GDM1 (cell line): ENCODE results near the gene ZNF74.

ENCODE experiments used
- DNase-seq: peaks from one replicate; lab custom pipeline; 2025; lab: John Stamatoyannopoulos, UW

The ZNF74 gene

GRCh38 chr22:20420157-20420842 lies 26.3 kb downstream of the ZNF74 start:
- no peak for DNase-seq

DNA sequence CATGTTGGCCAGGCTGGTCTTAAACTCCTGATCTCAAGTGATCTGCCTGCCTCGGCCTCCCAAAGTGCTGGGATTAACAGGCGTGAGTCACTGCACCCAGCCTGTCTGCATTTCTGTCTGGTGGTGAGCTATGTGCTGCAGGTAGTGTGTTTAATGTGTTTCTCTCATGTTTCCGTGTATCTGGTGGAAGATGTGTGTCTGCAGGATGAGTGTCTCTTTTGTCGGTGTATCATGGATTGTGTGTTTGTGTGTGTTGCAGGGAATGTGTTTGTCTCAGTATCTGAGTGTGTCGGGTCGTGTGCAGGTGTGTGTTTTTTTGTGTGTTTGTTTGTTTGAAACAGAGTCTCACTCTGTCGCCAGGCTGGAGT lies 27.5 kb downstream of the ZNF74 start:
- no peak for DNase-seq

GRCh38 chr22:20422271-20423007 lies 28.5 kb downstream of the ZNF74 start:
- DNase-seq, result peak; percentile 79

- no peak for DNase-seq
Observed at GRCh38 chr22:20423008-20423905, 29.3 kb downstream of the ZNF74 start.

DNA sequence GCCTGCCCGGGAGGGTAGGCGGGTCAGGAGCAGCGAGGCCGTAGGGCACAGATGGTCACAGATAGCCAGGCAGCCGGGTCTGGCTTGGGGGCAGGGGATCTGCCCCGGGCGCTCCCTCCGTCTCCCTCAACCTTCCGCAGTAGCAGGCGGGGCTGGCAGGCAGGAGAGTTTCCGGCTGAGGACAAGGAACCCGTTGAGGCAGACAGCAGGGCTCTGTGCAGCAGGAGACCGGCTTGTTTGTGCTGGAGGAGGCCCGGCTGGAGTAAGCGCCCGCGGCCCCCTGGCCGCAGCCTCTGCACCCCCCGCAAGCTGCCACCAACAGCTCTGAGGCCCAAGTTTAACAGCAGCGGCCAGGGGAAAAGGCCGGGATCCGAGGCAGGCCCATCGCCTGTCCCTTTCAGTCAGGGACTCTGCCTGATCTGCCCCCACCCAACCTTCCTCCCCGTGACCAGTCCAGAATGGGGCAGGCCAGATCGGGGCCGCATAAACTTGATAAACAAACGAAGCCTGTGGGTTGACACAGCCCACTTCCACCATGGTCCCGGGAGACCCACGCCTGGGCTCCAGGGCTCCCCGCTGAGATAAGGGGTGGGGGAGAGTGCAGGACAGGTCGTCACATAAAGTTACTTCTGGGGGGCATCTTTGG lies 30.1 kb downstream of the ZNF74 start:
- DNase-seq, result no peak

GRCh38 chr22:20424568-20424931 lies 30.6 kb downstream of the ZNF74 start:
- no peak for DNase-seq

- DNase-seq, result no peak
Observed at GRCh38 chr22:20424932-20425565, 31.1 kb downstream of the ZNF74 start.

- no peak for DNase-seq
Observed at GRCh38 chr22:20425566-20426258, 31.8 kb downstream of the ZNF74 start.

GRCh38 chr22:20426259-20426615 lies 32.3 kb downstream of the ZNF74 start:
- no peak for DNase-seq

DNA sequence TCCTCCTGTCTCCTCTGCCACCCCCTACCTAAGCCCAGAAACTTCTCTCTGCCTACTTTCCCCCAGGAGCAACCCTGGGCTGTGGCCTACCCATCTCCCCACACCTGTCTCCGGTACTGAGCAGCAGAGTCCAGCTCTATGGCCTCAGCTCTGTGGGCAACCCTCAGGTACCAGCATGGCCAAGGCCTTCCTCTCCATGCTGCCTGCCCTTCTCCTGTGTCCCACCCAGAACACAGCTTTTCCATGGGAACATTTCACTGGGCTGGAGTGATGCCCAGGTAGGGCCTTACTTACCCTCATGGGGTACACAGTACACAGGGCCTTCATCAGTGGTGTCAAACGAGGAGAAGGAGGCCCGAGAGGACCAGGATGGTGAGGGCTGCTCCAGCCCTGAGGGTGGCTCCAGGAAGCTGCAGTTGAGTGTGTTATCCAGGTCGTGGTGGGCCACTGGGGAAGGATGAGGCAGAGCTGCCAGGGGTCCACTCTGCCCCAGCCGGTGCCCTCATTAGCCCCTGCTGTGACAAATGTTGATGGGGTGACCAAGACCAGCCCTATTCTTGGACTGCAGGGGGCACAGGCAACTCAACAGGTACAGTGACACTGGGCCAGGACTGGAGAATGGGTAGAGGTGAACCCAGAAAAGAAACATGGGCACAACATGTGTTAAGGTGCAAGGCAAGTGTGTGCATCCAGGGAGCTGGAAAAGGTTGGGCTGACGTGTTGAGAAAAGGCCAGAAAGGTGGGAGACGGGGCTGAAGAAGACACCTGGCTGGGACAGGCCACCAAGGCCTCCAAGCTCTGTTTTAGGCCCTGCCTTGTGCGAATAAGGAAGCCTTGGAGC lies 33.4 kb downstream of the ZNF74 start:
- no peak for DNase-seq

GRCh38 chr22:20427945-20428417 lies 34.0 kb downstream of the ZNF74 start:
- DNase-seq, result no peak

DNA sequence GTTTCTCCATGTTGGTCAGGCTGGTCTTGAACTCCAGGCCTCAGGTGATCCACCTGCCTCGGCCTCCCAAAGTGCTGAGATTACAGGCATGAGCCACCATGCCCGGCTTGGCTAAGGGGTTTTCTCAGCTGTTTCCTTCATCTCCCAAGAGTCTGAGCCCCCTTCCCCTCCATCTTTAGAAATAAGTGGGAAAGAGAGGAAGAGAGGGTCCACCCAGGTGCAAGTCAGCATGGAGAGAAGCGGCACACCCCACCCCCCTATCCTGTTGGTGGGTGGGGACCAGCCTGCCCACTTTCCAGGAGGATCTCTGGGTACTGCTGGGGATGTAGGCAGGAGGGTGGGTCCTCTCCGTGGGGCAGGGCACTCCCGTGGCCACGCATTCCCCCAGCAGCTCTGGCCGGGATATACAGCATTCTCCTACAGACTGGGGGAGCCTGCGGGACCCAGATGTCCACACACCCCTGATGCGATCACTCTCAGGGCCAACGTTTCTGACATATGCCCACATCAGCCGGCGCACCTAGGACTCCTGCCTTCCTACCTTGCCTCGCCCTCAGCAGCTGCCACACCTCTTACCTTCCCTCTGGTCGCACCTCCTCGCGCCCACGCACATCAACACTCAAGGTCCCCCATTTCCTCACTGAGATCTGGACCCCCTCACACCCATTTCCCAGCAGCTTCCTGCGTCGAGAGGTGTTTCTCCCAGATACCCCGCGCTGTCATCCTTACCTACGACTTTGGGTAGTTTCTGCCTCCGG lies 34.7 kb downstream of the ZNF74 start:
- DNase-seq, result no peak

DNA sequence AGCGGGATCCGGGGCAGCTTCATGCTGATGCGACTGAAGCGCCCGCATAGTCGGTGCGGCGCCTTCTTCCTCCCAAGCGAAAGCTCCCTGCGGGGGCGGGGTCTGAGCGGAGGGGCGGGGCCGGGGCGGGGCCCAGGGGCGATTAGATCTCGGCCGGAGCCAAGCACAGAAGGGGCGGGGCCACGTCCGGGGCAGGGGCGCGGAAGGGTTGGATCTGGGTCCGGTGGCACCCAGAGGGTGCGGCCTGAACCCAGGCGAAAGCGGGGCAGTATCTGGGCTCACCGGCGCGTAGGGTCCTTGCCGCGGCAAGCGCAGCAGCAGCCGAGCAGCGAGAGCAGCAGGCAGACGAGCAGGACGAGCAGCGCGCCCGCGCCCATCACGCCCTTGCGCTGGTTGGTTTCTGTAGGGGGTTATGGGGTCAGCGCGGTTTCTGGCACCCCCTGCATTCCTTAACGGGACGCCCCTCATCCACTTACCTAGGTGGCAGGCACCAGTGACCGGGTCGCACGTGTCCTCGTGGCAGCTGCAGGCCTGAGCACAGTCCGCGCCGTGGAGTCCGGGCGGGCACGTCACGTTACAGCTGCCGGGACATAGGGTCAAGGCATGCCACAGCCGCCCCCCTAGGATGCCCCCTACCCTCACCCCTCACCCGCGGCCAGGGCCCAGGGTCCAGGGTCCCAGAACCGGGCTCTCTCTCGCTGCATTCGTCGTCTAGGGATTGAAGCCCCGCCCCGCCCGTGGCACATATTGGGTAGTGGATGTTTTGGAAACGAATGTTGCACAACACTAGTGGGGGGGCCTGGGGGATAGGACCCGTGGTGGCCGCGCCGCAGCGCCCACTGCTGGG lies 35.5 kb downstream of the ZNF74 start:
- DNase-seq, result peak; percentile 39

- DNase-seq, result no peak
Observed at GRCh38 chr22:20430101-20430719, 36.3 kb downstream of the ZNF74 start.

- no peak for DNase-seq
Observed at GRCh38 chr22:20430720-20431510, 37.0 kb downstream of the ZNF74 start.

- no peak for DNase-seq
Observed at GRCh38 chr22:20431511-20432192, 37.7 kb downstream of the ZNF74 start.

DNA sequence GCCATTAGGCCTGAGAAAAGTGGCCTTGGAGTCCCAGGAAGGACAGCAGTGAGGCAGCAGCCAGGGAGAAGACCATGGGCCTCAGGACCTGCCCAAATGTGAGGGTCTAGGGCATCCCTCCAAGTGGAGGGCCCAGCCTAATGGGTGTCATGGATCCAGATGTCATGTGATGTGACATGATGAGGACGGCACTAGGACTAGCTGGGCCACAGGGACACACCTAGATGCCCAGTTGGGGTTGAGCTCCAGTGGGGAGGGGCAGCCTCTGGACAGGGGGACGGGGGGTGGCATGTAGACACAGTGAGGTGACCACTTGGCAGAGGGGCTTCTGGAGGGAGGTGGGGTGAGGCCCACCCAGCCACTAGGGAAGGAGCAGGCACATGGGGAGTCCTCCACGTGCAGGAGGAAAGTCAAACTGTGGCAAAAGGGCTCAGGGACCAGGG lies 38.3 kb downstream of the ZNF74 start:
- DNase-seq, result no peak
